Mesenchymal stem cell (in vitro differentiated cells and primary cell): ENCODE measurements around the gene CAPN2. TPM values are rescaled to one million over a fixed set of nuclear protein-coding genes. Genes with fewer than 3 reads are reported as not detected.

ENCODE experiments used
- small RNA-seq: library from polyadenylated mRNA; stranded (forward); fragments of <200 nt; extraction: miRNeasy Mini kit (QIAGEN cat#:217004); gene quantifications from one replicate; pipeline ENCODE3, GENCODE V24; 2013; ENCODE audit warnings: low read depth

Gene CAPN2

Small RNAs within 50 kb of the gene (small RNA-seq; reads per million reads assigned to genes)
- not detected for gene RNU6-1248P
